NK-92 (cell line): ENCODE measurements around the gene COMT.

Experiments used
- DNase-seq: peaks from one replicate; lab custom pipeline; 2025; ENCODE audit not compliant: unreplicated experiment; lab: John Stamatoyannopoulos, UW

Gene COMT

GRCh38 chr22:19968450-19968891 lies 26.9 kb downstream of the COMT start:
- DNase-seq: no peak

- DNase-seq: no peak
Observed at GRCh38 chr22:19969141-19969928, 27.8 kb downstream of the COMT start.

GRCh38 chr22:19970031-19970478 lies 28.5 kb downstream of the COMT start:
- no peak for DNase-seq

GRCh38 chr22:19970479-19971275 lies 29.1 kb downstream of the COMT start:
- DNase-seq: no peak

GRCh38 chr22:19971276-19972124 lies 29.9 kb downstream of the COMT start:
- DNase-seq: no peak

GRCh38 chr22:19972251-19972650 lies 30.7 kb downstream of the COMT start:
- DNase-seq: no peak

- DNase-seq: no peak
Observed at GRCh38 chr22:19972652-19973550, 31.3 kb downstream of the COMT start.

GRCh38 chr22:19973551-19974267 lies 32.1 kb downstream of the COMT start:
- DNase-seq: no peak

GRCh38 chr22:19974268-19974861 lies 32.8 kb downstream of the COMT start:
- no peak for DNase-seq

GRCh38 chr22:19974935-19975706 lies 33.5 kb downstream of the COMT start:
- no peak for DNase-seq

GRCh38 chr22:19975707-19976035 lies 34.1 kb downstream of the COMT start:
- no peak for DNase-seq

GRCh38 chr22:19976671-19977070 lies 35.1 kb downstream of the COMT start:
- no peak for DNase-seq

GRCh38 chr22:19977296-19978243 lies 36.0 kb downstream of the COMT start:
- no peak for DNase-seq

GRCh38 chr22:19978748-19979147 lies 37.2 kb downstream of the COMT start:
- no peak for DNase-seq

- no peak for DNase-seq
Observed at GRCh38 chr22:19979712-19980493, 38.3 kb downstream of the COMT start.

- no peak for DNase-seq
Observed at GRCh38 chr22:19980766-19981165, 39.2 kb downstream of the COMT start.
